DND-41 (cell line): ENCODE results near the gene PSMC4.

Source experiments
- CTCF ChIP-seq: IDR thresholded peaks from 2 replicates; pipeline ENCODE4 v1.5.1; 2012; ENCODE audit warnings: borderline replicate concordance, low read length, moderate library complexity, mild to moderate bottlenecking; ENCODE audit not compliant: poor library complexity, severe bottlenecking; ENCODE audit errors: extremely low read depth
- EZH2 ChIP-seq: IDR thresholded peaks from 3 replicates; pipeline ENCODE4 v1.6.1; 2012; ENCODE audit warnings: borderline replicate concordance, low read depth, mild to moderate bottlenecking, moderate library complexity, low read length, inconsistent platforms; ENCODE audit not compliant: severe bottlenecking

- TF ChIP-seq CTCF (no peak), EZH2 (no peak)
Measured at GRCh38 chr19:39969266-39969665, 1.7 kb upstream of the PSMC4 start.
